Subcutaneous adipose tissue (tissue), 4 donors: ENCODE data around the gene RBM43. TPM values are rescaled to one million over a fixed set of nuclear protein-coding genes. Genes with fewer than 3 reads are reported as not detected.

Source experiments
- CTCF ChIP-seq: fragments of 450-650 bp; IDR thresholded peaks from one replicate; pipeline ENCODE4 v1.5.1; 2016; ENCODE audit warnings: low read depth, mild to moderate bottlenecking, control low read depth, antibody characterized with exemption, moderate library complexity
- total RNA-seq, 4 donors: library from RNA; depleted of rRNA; stranded (reverse); fragments of >200 nt; gene quantifications; one replicate each; pipeline ENCODE4 v1.1.0, GENCODE V29; 2016

RBM43 gene
- total RNA-seq, 4 donors from 2014 or later: 6.4 to 12.2 (median 7.6) TPM

- TF ChIP-seq CTCF: no peak
These were observed 22.9 kb downstream of the RBM43 start for GRCh38 chr2:151238527-151239487.

- no peak for TF ChIP-seq CTCF
These were observed 24.1 kb downstream of the RBM43 start for GRCh38 chr2:151237422-151238025.

GRCh38 chr2:151230627-151231140, 31.0 kb downstream of the RBM43 start:
- TF ChIP-seq CTCF: no peak

- TF ChIP-seq CTCF: no peak
These were observed 32.7 kb downstream of the RBM43 start for GRCh38 chr2:151228847-151229512.

- no peak for TF ChIP-seq CTCF
These were observed 44.3 kb downstream of the RBM43 start for GRCh38 chr2:151217343-151217742.

- no peak for TF ChIP-seq CTCF
These were observed 54.6 kb downstream of the RBM43 start for GRCh38 chr2:151207100-151207499.

GRCh38 chr2:151206446-151206968, 55.2 kb downstream of the RBM43 start:
- TF ChIP-seq CTCF: no peak
